Measurements from ENCODE around the gene RMC1. TPM values are rescaled to one million over a fixed set of nuclear protein-coding genes. Genes with fewer than 3 reads are reported as not detected.

The RMC1 gene
- total and polyA plus RNA-seq, 4 donors: 15.6 to 24.7 (median 20.8) TPM

- H3K36me3 ChIP-seq (ENCODE audit: control insufficient read depth in 4 of 4, insufficient read depth in 3 of 4, low read depth in 1 of 4, low read length in 3 of 4): no peaks in the 10 kb centered on the region
- H3K4me3 ChIP-seq (ENCODE audit: low read depth in 1 of 3, low read length in 3 of 3): no peak overlapping the region
- H3K27ac ChIP-seq (ENCODE audit: low read depth in 1 of 2, low read length in 2 of 2): no peak overlapping the region
- H3K27me3 ChIP-seq (ENCODE audit: control insufficient read depth in 4 of 4, insufficient read depth in 4 of 4, low read length in 3 of 4): no peaks in the 10 kb centered on the region
- no peaks in the 10 kb centered on the region for H3K9me3 ChIP-seq (ENCODE audit: control insufficient read depth in 4 of 4, low read length in 3 of 4)
- H3K9ac ChIP-seq (ENCODE audit: low read depth in 1 of 2, low read length in 2 of 2): no peak overlapping the region
- no peaks in the 10 kb centered on the region for H3K4me1 ChIP-seq (ENCODE audit: control insufficient read depth in 4 of 4, insufficient read depth in 4 of 4, low read length in 3 of 4)
- no peak for DNase-seq (ENCODE audit: low spot score)
- 89% methylated on average over 1 of the region's 1 CpG for WGBS
- TF ChIP-seq CTCF (IDR thresholded peaks at IDR 0.05; ENCODE audit: low read depth, low read length, missing input control) (no peak), HNF4A (conservative IDR thresholded peaks at IDR 0.05) (no peak), RAD21 (IDR thresholded peaks at IDR 0.05) (no peak), NR2F2 (IDR thresholded peaks at IDR 0.05) (no peak), TAF1 (conservative IDR thresholded peaks at IDR 0.05) (no peak), EGR1 (IDR thresholded peaks at IDR 0.05; ENCODE audit: low read depth in 2 of 2) (no peak), ZBTB33 (IDR thresholded peaks at IDR 0.05) (no peak), YY1 (IDR thresholded peaks at IDR 0.05) (no peak)
These were observed 9.7 kb upstream of the RMC1 start for GRCh38 chr18:23493654-23494053.

- no peak overlapping the region for H3K9ac ChIP-seq (ENCODE audit: low read depth in 1 of 2, low read length in 2 of 2)
- 95% methylated on average over 1 of the region's 1 CpG for WGBS
- no peaks in the 10 kb centered on the region for H3K27me3 ChIP-seq (ENCODE audit: control insufficient read depth in 4 of 4, insufficient read depth in 4 of 4, low read length in 3 of 4)
- no peaks in the 10 kb centered on the region for H3K9me3 ChIP-seq (ENCODE audit: control insufficient read depth in 4 of 4, low read length in 3 of 4)
- no peak for TF ChIP-seq FOXA1 (IDR thresholded peaks at IDR 0.05)
- TF ChIP-seq FOXA2 (IDR thresholded peaks at IDR 0.05): no peak
- TF ChIP-seq HNF4A (conservative IDR thresholded peaks at IDR 0.05): no peak
- TF ChIP-seq YY1 (IDR thresholded peaks at IDR 0.05): no peak
- TF ChIP-seq ATF3 (IDR thresholded peaks at IDR 0.05): no peak
- TF ChIP-seq SP1 (IDR thresholded peaks at IDR 0.05): no peak
- TF ChIP-seq TAF1 (conservative IDR thresholded peaks at IDR 0.05): no peak
- no peak for TF ChIP-seq ZBTB33 (IDR thresholded peaks at IDR 0.05)
- no peak for TF ChIP-seq NR2F2 (IDR thresholded peaks at IDR 0.05)
- no peak for TF ChIP-seq REST (IDR thresholded peaks at IDR 0.05)
- no peak for TF ChIP-seq MAX (IDR thresholded peaks at IDR 0.05)
- TF ChIP-seq CTCF (IDR thresholded peaks at IDR 0.05; ENCODE audit: low read depth, low read length, missing input control): no peak
- H3K4me3 ChIP-seq (ENCODE audit: low read depth in 1 of 3, low read length in 3 of 3): no peak overlapping the region
- H3K36me3 ChIP-seq (ENCODE audit: control insufficient read depth in 4 of 4, insufficient read depth in 3 of 4, low read depth in 1 of 4, low read length in 3 of 4): no peaks in the 10 kb centered on the region
- no peaks in the 10 kb centered on the region for H3K4me1 ChIP-seq (ENCODE audit: control insufficient read depth in 4 of 4, insufficient read depth in 4 of 4, low read length in 3 of 4)
- H3K27ac ChIP-seq (ENCODE audit: low read depth in 1 of 2, low read length in 2 of 2): no peak overlapping the region
- no peak for DNase-seq (ENCODE audit: low spot score)
These were observed 8.3 kb upstream of the RMC1 start for GRCh38 chr18:23494992-23495391.
